ENCODE data around the gene SOX5. TPM values are rescaled to one million over a fixed set of nuclear protein-coding genes. Genes with fewer than 3 reads are reported as not detected.
A peak's percentile ranks its signal among the peaks of the same experiment; 100 is the strongest.

SOX5 gene
- total and polyA plus RNA-seq, 9 of the 15 experiments (the other 6 are each of a cell fraction or from before 2014, with no cell fraction given) = 8.3 to 16.5 (median 11.9) TPM

- TF ChIP-seq GATA2 (CRISPR knock-in tag; IDR thresholded peaks at IDR 0.05) (0 out of 2 replicates have a peak, but pooled peaks have one; percentile 35), FOXM1 (IDR thresholded peaks at IDR 0.05; ENCODE audit: low read depth) (peak; percentile 56; the same call in 1 of the 2 replicates), FOXM1 (CRISPR knock-in tag; IDR thresholded peaks at IDR 0.05; ENCODE audit: low read depth) (no peak), CBFA2T3 (IDR thresholded peaks at IDR 0.05) (0 out of 2 replicates have a peak, but pooled peaks have one; percentile 19), TEAD4 (IDR thresholded peaks at IDR 0.05; ENCODE audit: low read length) (peak; percentile 61; the same call in 1 of the 2 replicates), TEAD4 (CRISPR knock-in tag; IDR thresholded peaks at IDR 0.05; ENCODE audit: borderline replicate concordance) (no peak)
Observed at GRCh38 chr12:23810329-23810902, 139.1 kb downstream of the SOX5 start (continued).

GRCh38 chr12:23803540-23803939 is 145.9 kb downstream of the SOX5 start:
- no TSS peak for BruUV-seq (replicated peaks)
- Histone ChIP-seq H3K27me3 (ENCODE audit: control insufficient read depth in 2 of 2, insufficient read depth in 2 of 2, low read length in 2 of 2) (no peaks in the 10 kb centered on the region), H3K79me2 (ENCODE audit: control insufficient read depth, insufficient read depth, low read length) (no peaks in the 10 kb centered on the region), H3K36me3 (ENCODE audit: control insufficient read depth, insufficient read depth, low read length) (no peaks in the 10 kb centered on the region), H2AFZ (ENCODE audit: low read depth, low read length) (no peak overlapping the region), H3K4me3 (no peak overlapping the region), H3K9me3 (replicated peaks; ENCODE audit: control insufficient read depth, insufficient read depth, low read depth, low read length) (no peaks in the 10 kb centered on the region), H3K9me1 (ENCODE audit: control insufficient read depth, insufficient read depth, low read length) (no peaks in the 10 kb centered on the region), H3K9ac (ENCODE audit: insufficient read depth in 1 of 2, low read depth in 2 of 2, low read length in 2 of 2) (no peak overlapping the region), H4K20me1 (replicated peaks; ENCODE audit: control insufficient read depth, insufficient read depth, low read length) (no peaks in the 10 kb centered on the region), H3K4me1 (replicated peaks in 1 of 2; ENCODE audit: control insufficient read depth in 2 of 2, insufficient read depth in 2 of 2, low read length in 2 of 2) (no peaks in the 10 kb centered on the region), H3K4me2 (ENCODE audit: insufficient read depth, low read length) (no peak overlapping the region), H3K27ac (ENCODE audit: extremely low read depth, low read depth, low read length) (no peak overlapping the region)
- intact Hi-C loops (cut with micrococcal nuclease) = no loop called here
- ChIA-PET CTCF (ENCODE audit: low intra/inter-chr PET ratio) (no interaction called here), POLR2A (no interaction called here)
- no peak for ATAC-seq
- DNase-seq (ENCODE audit: extremely low read depth in 1 of 4, low spot score in 3 of 4) = no peak
- 14% methylated on average over 2 of the region's 2 CpGs for WGBS (ENCODE audit: insufficient coverage, low coverage, missing lambda C conversion rate)
- no peak for FAIRE-seq
- in situ Hi-C loops (cut with MboI) = no loop called here
- TF ChIP-seq KLF13 (tag; IDR thresholded peaks at IDR 0.05; ENCODE audit: borderline replicate concordance, low read depth) (no peak), MEIS2 (IDR thresholded peaks at IDR 0.05; ENCODE audit: partially characterized antibody) (peak; percentile 70), MAFF (IDR thresholded peaks at IDR 0.05; ENCODE audit: low read length) (0 out of 2 replicates have a peak, but pooled peaks have one; percentile 8), MAFG (tag; conservative IDR thresholded peaks at IDR 0.05) (peak; percentile 11; the same call in 1 of the 2 replicates), SIX5 (IDR thresholded peaks at IDR 0.05; ENCODE audit: borderline replicate concordance in 1 of 2, insufficient read depth in 1 of 2, low read depth in 1 of 2, low read length in 2 of 2) (no peak), CEBPG (CRISPR knock-in tag; IDR thresholded peaks at IDR 0.05) (no peak), CEBPG (tag; conservative IDR thresholded peaks at IDR 0.05 in 1 of 2, IDR thresholded peaks at IDR 0.05 in 1 of 2) (peak in 1 of 2 experiments; percentile 45; a peak in 2 of 4 replicates), SNIP1 (IDR thresholded peaks at IDR 0.05; ENCODE audit: low read depth) (no peak), ZNF316 (IDR thresholded peaks at IDR 0.05) (peak; percentile 25; the same call in 1 of the 2 replicates), PKNOX1 (IDR thresholded peaks at IDR 0.05) (0 out of 2 replicates have a peak, but pooled peaks have one; percentile 13), NFE2 (IDR thresholded peaks at IDR 0.05; ENCODE audit: low read depth) (peak; percentile 77), CEBPB (tag; IDR thresholded peaks at IDR 0.05) (peak; percentile 63)
- TF ChIP-seq, protein P1, sequence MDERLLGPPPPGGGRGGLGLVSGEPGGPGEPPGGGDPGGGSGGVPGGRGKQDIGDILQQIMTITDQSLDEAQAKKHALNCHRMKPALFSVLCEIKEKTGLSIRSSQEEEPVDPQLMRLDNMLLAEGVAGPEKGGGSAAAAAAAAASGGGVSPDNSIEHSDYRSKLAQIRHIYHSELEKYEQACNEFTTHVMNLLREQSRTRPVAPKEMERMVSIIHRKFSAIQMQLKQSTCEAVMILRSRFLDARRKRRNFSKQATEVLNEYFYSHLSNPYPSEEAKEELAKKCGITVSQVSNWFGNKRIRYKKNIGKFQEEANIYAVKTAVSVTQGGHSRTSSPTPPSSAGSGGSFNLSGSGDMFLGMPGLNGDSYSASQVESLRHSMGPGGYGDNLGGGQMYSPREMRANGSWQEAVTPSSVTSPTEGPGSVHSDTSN (CRISPR knock-in tag; IDR thresholded peaks at IDR 0.05; ENCODE audit: low read depth) = no peak
- TF ChIP-seq, protein P1 (tag; conservative IDR thresholded peaks at IDR 0.05; ENCODE audit: low read depth) = peak; percentile 92
